ENCODE results near the gene UNK. TPM values are rescaled to one million over a fixed set of nuclear protein-coding genes. Genes with fewer than 3 reads are reported as not detected.

Gene UNK
- total RNA-seq, 1 experiment from 2014 or later, result 32.1 TPM

GRCh38 chr17:75812096-75813013 is 27.7 kb downstream of the UNK start:
- ChIA-PET POLR2A (no interaction called here), CTCF (no interaction called here)
- no TSS peak for BruUV-seq (replicated peaks)
- no peak for TF ChIP-seq REST (IDR thresholded peaks at IDR 0.05; ENCODE audit: insufficient read depth in 1 of 2, low read depth in 2 of 2, low read length in 1 of 2)
- TF ChIP-seq SIN3A (IDR thresholded peaks at IDR 0.05; ENCODE audit: borderline replicate concordance, insufficient read depth, low read depth, low read length), result no peak
- Histone ChIP-seq H3K27me3 (ENCODE audit: control insufficient read depth, insufficient read depth, low read length) (no peaks in the 10 kb centered on the region), H3K4me1 (ENCODE audit: control insufficient read depth, insufficient read depth, low read length) (no peaks in the 10 kb centered on the region), H3K9me3 (ENCODE audit: control insufficient read depth, insufficient read depth, low read depth, low read length) (no peaks in the 10 kb centered on the region), H3K4me3 (ENCODE audit: low read depth in 2 of 2, low read length in 2 of 2) (no peak overlapping the region), H3K36me3 (ENCODE audit: control insufficient read depth, insufficient read depth, low read length) (no peaks in the 10 kb centered on the region), H3K27ac (ENCODE audit: low read length) (no peak overlapping the region)
- intact Hi-C loops (cut with micrococcal nuclease; ENCODE audit: unreplicated experiment), result no loop called here
- in situ Hi-C loops (cut with HindIII; ENCODE audit: low pct_unique_long_range_greater_than_20kb, low sequenced_read_pairs), result no loop called here
- DNase-seq (ENCODE audit: low read depth, low spot score) (no peak), ATAC-seq (no peak)

GRCh38 chr17:75813081-75814020 is 28.7 kb downstream of the UNK start:
- no peak for DNase-seq (ENCODE audit: low read depth, low spot score)
- Histone ChIP-seq H3K27me3 (ENCODE audit: control insufficient read depth, insufficient read depth, low read length) (no peaks in the 10 kb centered on the region), H3K27ac (ENCODE audit: low read length) (no peak overlapping the region), H3K4me1 (ENCODE audit: control insufficient read depth, insufficient read depth, low read length) (no peaks in the 10 kb centered on the region), H3K4me3 (ENCODE audit: low read depth in 2 of 2, low read length in 2 of 2) (no peak overlapping the region), H3K36me3 (ENCODE audit: control insufficient read depth, insufficient read depth, low read length) (no peaks in the 10 kb centered on the region), H3K9me3 (ENCODE audit: control insufficient read depth, insufficient read depth, low read depth, low read length) (no peaks in the 10 kb centered on the region)
- ChIA-PET POLR2A (no interaction called here), CTCF (no interaction called here)
- intact Hi-C loops (cut with micrococcal nuclease; ENCODE audit: unreplicated experiment) (no loop called here), in situ Hi-C loops (cut with HindIII; ENCODE audit: low pct_unique_long_range_greater_than_20kb, low sequenced_read_pairs) (no loop called here)
- no TSS peak for BruUV-seq (replicated peaks)
- TF ChIP-seq SIN3A (IDR thresholded peaks at IDR 0.05; ENCODE audit: borderline replicate concordance, insufficient read depth, low read depth, low read length) (no peak), REST (IDR thresholded peaks at IDR 0.05; ENCODE audit: insufficient read depth in 1 of 2, low read depth in 2 of 2, low read length in 1 of 2) (no peak), TCF7L2 (IDR thresholded peaks at IDR 0.05; ENCODE audit: low read depth, low read length) (no peak), CTCF (IDR thresholded peaks at IDR 0.05) (no peak), POLR2AphosphoS5 (IDR thresholded peaks at IDR 0.05; ENCODE audit: low read depth, low read length) (no peak)
- no peak for ATAC-seq

Data from Panc1 (cell line).